GM13976 (cell line): ENCODE data around the gene NELL1.

Source experiments
- DNase-seq: peaks from one replicate; pipeline ENCODE4 v3.0.0; 2012; ENCODE audit warnings: low spot score
- CTCF ChIP-seq: IDR thresholded peaks from 2 replicates; pipeline ENCODE4 v1.5.1; 2012; ENCODE audit warnings: borderline replicate concordance, mild to moderate bottlenecking; ENCODE audit not compliant: insufficient read depth; ENCODE audit errors: extremely low read depth, missing control alignments, control extremely low read depth
- in situ Hi-C: fragments of 300-500 bp; cut with MboI; formaldehyde crosslinking; loops from one replicate; pipeline ENCODE4 v1.12.0; 2022; ENCODE audit warnings: low sequenced_read_pairs, mixed read lengths, inconsistent platforms; ENCODE audit not compliant: unreplicated experiment

NELL1 gene

DNA sequence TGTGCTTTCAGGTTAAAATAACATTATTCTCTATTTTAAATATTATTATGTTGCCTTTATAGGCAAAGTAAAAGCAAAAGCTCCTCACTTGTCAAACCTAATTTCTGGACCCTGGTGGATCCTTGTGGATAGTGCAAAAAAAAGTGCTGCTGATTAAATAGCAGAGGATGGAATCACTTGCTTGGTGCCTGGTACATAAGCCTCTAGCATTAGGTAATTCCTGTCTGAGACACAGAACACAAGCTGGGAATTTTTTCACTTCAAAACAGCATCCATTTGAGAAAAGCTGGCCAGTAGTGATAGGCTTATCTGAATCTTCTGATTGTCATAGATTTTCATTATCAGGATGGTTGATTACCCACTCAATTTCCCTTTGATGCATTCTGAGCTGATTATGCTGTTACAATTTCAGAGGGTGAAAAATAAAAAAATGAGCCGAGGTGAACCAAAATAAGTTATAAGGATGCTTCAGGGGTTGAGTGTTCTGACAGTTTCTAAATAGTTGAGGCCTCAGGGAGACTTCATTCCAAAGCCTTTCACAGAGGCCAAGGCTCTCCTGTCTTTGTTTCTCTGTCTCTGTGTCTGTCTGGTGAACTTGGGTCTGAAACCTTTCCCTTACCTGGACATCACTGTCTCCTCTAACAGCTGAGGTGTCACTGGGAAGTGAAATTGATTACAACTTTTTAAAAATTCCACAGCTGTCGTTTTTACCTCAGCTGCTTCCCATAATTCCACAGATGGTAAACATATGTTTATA, 242.9 kb downstream of the NELL1 start:
- in situ Hi-C loops: no loop called here
- no peak for TF ChIP-seq CTCF
- no peak for DNase-seq

DNA sequence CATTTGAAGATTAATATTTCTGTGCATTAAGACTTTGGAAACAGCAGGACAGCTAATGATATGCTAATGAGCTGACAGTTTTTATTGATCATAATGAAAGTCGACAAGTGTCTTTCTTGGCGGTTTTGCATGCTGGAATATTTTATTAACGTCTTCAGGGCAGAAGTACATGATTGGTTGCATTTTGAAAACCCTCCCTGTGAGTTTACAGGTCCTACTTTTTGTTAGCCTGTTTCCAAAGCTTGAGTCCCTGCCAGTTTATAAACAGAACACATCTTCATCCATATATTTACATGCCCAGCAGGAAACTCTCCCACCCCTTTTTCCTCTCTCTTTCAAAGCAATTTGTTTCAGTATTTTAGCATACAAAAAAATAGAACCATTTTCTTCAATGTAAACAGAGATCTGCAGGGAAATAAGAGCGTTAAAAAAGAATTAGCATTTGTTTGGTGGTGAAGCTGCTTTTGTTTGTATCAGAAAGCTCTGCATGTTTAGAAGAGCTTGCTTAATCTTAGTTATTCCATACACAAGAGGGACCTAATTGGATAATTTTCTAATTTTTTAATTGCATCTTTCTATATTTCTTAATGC, 243.6 kb downstream of the NELL1 start:
- TF ChIP-seq CTCF: no peak
- DNase-seq: no peak
- in situ Hi-C loops: no loop called here

- TF ChIP-seq CTCF: no peak
- in situ Hi-C loops: no loop called here
- DNase-seq: no peak
Observed at GRCh38 chr11:20917306-20917705, 247.9 kb downstream of the NELL1 start.

DNA sequence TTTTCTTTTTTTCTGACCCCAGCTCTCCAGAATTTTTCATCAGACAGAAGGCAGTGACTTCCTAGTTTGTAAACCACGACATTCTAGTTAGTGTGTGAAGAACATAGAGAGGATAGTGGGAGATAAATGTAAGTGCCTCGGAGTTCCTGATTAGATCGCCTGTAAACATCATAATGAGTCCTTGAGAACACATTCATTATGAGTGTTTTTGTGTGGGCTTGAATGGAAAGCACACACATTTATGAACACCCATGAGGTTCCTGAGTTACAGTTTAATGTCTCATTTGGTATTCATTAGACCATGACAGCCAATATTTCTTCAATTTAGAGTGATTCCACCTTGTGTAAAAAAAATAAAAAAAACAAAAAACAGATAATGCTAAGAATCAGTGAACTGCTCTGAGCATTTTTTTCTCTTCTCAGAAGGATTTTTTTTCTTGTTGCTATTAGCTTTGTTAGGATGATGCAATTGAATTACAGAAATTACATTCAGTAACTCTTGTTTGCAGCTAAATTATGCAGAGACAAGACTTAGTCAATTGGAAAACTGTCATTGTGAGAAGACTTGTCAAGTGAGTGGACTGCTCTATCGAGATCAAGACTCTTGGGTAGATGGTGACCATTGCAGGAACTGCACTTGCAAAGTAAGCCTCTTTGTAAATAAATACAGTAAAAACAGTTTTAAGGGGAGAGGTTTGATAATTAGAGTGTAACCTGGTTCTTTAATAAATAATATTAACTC, 257.6 kb downstream of the NELL1 start:
- no peak for TF ChIP-seq CTCF
- in situ Hi-C loops: no loop called here
- no peak for DNase-seq

GRCh38 chr11:20931029-20931428, 261.6 kb downstream of the NELL1 start:
- DNase-seq: no peak
- TF ChIP-seq CTCF: no peak
- in situ Hi-C loops: no loop called here

GRCh38 chr11:20933086-20933485, 263.7 kb downstream of the NELL1 start:
- no peak for TF ChIP-seq CTCF
- in situ Hi-C loops: no loop called here
- no peak for DNase-seq
